ENCODE results near the gene ADAR. TPM values are rescaled to one million over a fixed set of nuclear protein-coding genes. Genes with fewer than 3 reads are reported as not detected.

The ADAR gene
- total and polyA plus RNA-seq, 2 of the 4 experiments (the other 2 are of a cell fraction) = 70.9 to 131 TPM

GRCh38 chr1:154541231-154541630, 66.8 kb downstream of the ADAR start:
- Histone ChIP-seq H3K14ac (replicated peaks; ENCODE audit: low read depth, low read length) (no peak overlapping the region), H2AK5ac (ENCODE audit: low read depth, low read length) (no peak overlapping the region), H2AK9ac (replicated peaks; ENCODE audit: low read depth, low read length, poor library complexity) (no peak overlapping the region), H2AFZ (replicated peaks; ENCODE audit: low read length, poor library complexity) (no peak overlapping the region), H3K4ac (ENCODE audit: low read depth, low read length) (no peak overlapping the region), H2BK20ac (ENCODE audit: low read depth, low read length) (no peak overlapping the region), H4K20me1 (ENCODE audit: insufficient read depth, low read length) (no peaks in the 10 kb centered on the region), H3K36me3 (ENCODE audit: control insufficient read depth, insufficient read depth, low read length) (no peaks in the 10 kb centered on the region), H3K23ac (ENCODE audit: low read depth, low read length) (no peak overlapping the region), H3K9me1 (ENCODE audit: insufficient read depth, low read length) (no peaks in the 10 kb centered on the region), H3K9me3 (ENCODE audit: control insufficient read depth, insufficient read depth, low read length) (no peaks in the 10 kb centered on the region), H3K79me1 (ENCODE audit: low read depth in 1 of 2, low read length in 2 of 2) (no peaks in the 10 kb centered on the region), H2BK120ac (ENCODE audit: low read depth, low read length) (no peak overlapping the region), H2BK15ac (ENCODE audit: low read depth, low read length) (no peak overlapping the region), H3K18ac (ENCODE audit: low read depth, low read length) (no peak overlapping the region), H3K9ac (ENCODE audit: low read depth, low read length) (no peak overlapping the region), H3K56ac (ENCODE audit: extremely low read depth, insufficient read depth, low read length) (no peak overlapping the region), H3K27me3 (ENCODE audit: control insufficient read depth, insufficient read depth, low read length) (peaks cover 72% of the 10 kb centered on the region), H3K4me1 (ENCODE audit: control insufficient read depth, insufficient read depth, low read length) (no peaks in the 10 kb centered on the region), H3K27ac (ENCODE audit: insufficient read depth, low read length) (no peak overlapping the region), H4K5ac (ENCODE audit: low read depth, low read length) (no peak overlapping the region), H4K8ac (ENCODE audit: low read depth in 2 of 2, low read length in 2 of 2) (no peak overlapping the region), H2BK5ac (ENCODE audit: low read depth, low read length, poor library complexity, severe bottlenecking) (no peak overlapping the region), H3K4me3 (ENCODE audit: insufficient read depth, low read depth, low read length) (no peak overlapping the region), H3K4me2 (ENCODE audit: low read depth, low read length) (no peak overlapping the region), H4K91ac (ENCODE audit: insufficient read depth, low read depth, low read length) (no peak overlapping the region)
- no peak for ATAC-seq (ENCODE audit: low read depth)
- TF ChIP-seq MAFK (IDR thresholded peaks at IDR 0.05; ENCODE audit: low read depth, low read length) (no peak), RFX5 (IDR thresholded peaks at IDR 0.05; ENCODE audit: low read depth, low read length) (no peak), POLR2A (IDR thresholded peaks at IDR 0.05; ENCODE audit: low read depth, low read length) (no peak), MXI1 (IDR thresholded peaks at IDR 0.05; ENCODE audit: borderline replicate concordance, low read depth, low read length) (no peak), NFE2L2 (IDR thresholded peaks at IDR 0.05; ENCODE audit: low read depth, low read length) (no peak), RCOR1 (IDR thresholded peaks at IDR 0.05; ENCODE audit: insufficient replicate concordance, low read length) (no peak), FOS (IDR thresholded peaks at IDR 0.05; ENCODE audit: low read depth, low read length) (no peak), RAD21 (IDR thresholded peaks at IDR 0.05; ENCODE audit: low read length) (no peak), SMC3 (IDR thresholded peaks at IDR 0.05; ENCODE audit: low read depth, low read length) (no peak), ELK1 (IDR thresholded peaks at IDR 0.05; ENCODE audit: borderline replicate concordance, low read depth, low read length) (no peak), USF2 (IDR thresholded peaks at IDR 0.05; ENCODE audit: low read depth, low read length) (no peak), CHD1 (IDR thresholded peaks at IDR 0.05; ENCODE audit: low read depth, low read length) (no peak)
- DNase-seq = no peak
- dilution Hi-C loops (cut with HindIII; ENCODE audit: low sequenced_read_pairs, unreplicated experiment) (no loop called here), in situ Hi-C loops (cut with MboI; ENCODE audit: low sequenced_read_pairs) (no loop called here), intact Hi-C loops (cut with micrococcal nuclease) (no loop called here)
- BruUV-seq (replicated peaks) = no TSS peak
- 13% methylated on average over 3 of the region's 6 CpGs; no CpG with 5 or more reads in 1 of the 2 experiments for WGBS, 2 experiments (ENCODE audit: extremely low coverage in 2 of 2, insufficient read length in 1 of 2)
- CTCF ChIA-PET = interaction anchor here (1.1 kb wide), 1 partner anchor 62 kb away, joined by 4 read pairs; no protein-coding TSS in a partner anchor
- POLR2A ChIA-PET (ENCODE audit: unreplicated experiment) = no interaction called here
